ENCODE data around the gene TNFAIP6.

- TF ChIP-seq REST (IDR thresholded peaks at IDR 0.05; ENCODE audit: insufficient read depth in 1 of 2, low read depth in 2 of 2, low read length in 2 of 2): no peak
- no peak for TF ChIP-seq POLR2AphosphoS5 (IDR thresholded peaks at IDR 0.05; ENCODE audit: low read depth, low read length)
Observed at GRCh38 chr2:151358166-151358970, 976 bp downstream of the TNFAIP6 start.

All from PFSK-1 (cell line).